ENCODE results near the gene FBXL16. TPM values are rescaled to one million over a fixed set of nuclear protein-coding genes. Genes with fewer than 3 reads are reported as not detected.

Gene FBXL16
- polyA plus RNA-seq, 6 donors from 2014 or later, result 0.23 to 7.9 (median 0.56) TPM; not detected in 1

GRCh38 chr16:667113-667779 is 38.4 kb downstream of the FBXL16 start:
- DNase-seq, result no peak
- peak overlapping the region in 4 of 6 donors; percentile 24 to 95 (median 67) for H3K27ac Mint-ChIP-seq
- no peaks in the 10 kb centered on the region for H3K36me3 Mint-ChIP-seq
- no peak for ATAC-seq (ENCODE audit: low read depth in 2 of 2)
- peaks cover 6 to 8% (median 7%) of the 10 kb centered on the region in 3 donors for H3K4me1 Mint-ChIP-seq
- peak overlapping the region; percentile 79 to 92 (median 82) for H3K4me3 Mint-ChIP-seq
- H3K27me3 Mint-ChIP-seq, result no peaks in the 10 kb centered on the region
- no peaks in the 10 kb centered on the region for H3K9me3 Mint-ChIP-seq

- Mint-ChIP-seq H3K9me3 (no peaks in the 10 kb centered on the region), H3K27me3 (no peaks in the 10 kb centered on the region), H3K4me1 (peaks cover 7 to 8% (median 8%) of the 10 kb centered on the region in 3 donors), H3K4me3 (peak overlapping the region in 1 of 8 donors; percentile 18), H3K36me3 (no peaks in the 10 kb centered on the region), H3K27ac (no peak overlapping the region)
- ATAC-seq (ENCODE audit: low read depth in 2 of 2) (no peak), DNase-seq (no peak)
Measured at GRCh38 chr16:666572-666971, 39.0 kb downstream of the FBXL16 start.

- no peak overlapping the region for H3K27ac Mint-ChIP-seq
Measured at GRCh38 chr16:662597-662996, 43.0 kb downstream of the FBXL16 start.

GRCh38 chr16:662095-662494 is 43.5 kb downstream of the FBXL16 start:
- ATAC-seq (ENCODE audit: low read depth in 2 of 2), result no peak

More at GRCh38 chr16:662597-662996, 43.0 kb downstream of the FBXL16 start:
- Mint-ChIP-seq H3K9me3 (no peaks in the 10 kb centered on the region), H3K4me1 (peaks cover 7 to 14% (median 8%) of the 10 kb centered on the region in 3 donors), H3K4me3 (peak overlapping the region in 2 of 8 donors; percentile 19 to 66), H3K36me3 (no peaks in the 10 kb centered on the region), H3K27me3 (no peaks in the 10 kb centered on the region)
- DNase-seq (no peak), ATAC-seq (ENCODE audit: low read depth in 2 of 2) (no peak)

GRCh38 chr16:661184-661821 is 44.3 kb downstream of the FBXL16 start:
- no peak for DNase-seq
- H3K9me3 Mint-ChIP-seq, result no peaks in the 10 kb centered on the region
- H3K27me3 Mint-ChIP-seq, result no peaks in the 10 kb centered on the region
- H3K36me3 Mint-ChIP-seq, result no peaks in the 10 kb centered on the region
- no peak overlapping the region for H3K27ac Mint-ChIP-seq
- H3K4me1 Mint-ChIP-seq, result peaks cover 5 to 14% (median 6%) of the 10 kb centered on the region in 3 donors
- no peak for ATAC-seq (ENCODE audit: low read depth in 2 of 2)
- peak overlapping the region in 6 of 8 donors; percentile 18 to 60 (median 40) for H3K4me3 Mint-ChIP-seq

More at GRCh38 chr16:662095-662494, 43.5 kb downstream of the FBXL16 start:
- no peak for DNase-seq
- H3K27me3 Mint-ChIP-seq, result no peaks in the 10 kb centered on the region
- no peaks in the 10 kb centered on the region for H3K9me3 Mint-ChIP-seq
- H3K4me3 Mint-ChIP-seq, result peak overlapping the region in 1 of 8 donors; percentile 66
- H3K27ac Mint-ChIP-seq, result no peak overlapping the region
- H3K36me3 Mint-ChIP-seq, result no peaks in the 10 kb centered on the region
- peaks cover 5 to 14% (median 6%) of the 10 kb centered on the region in 3 donors for H3K4me1 Mint-ChIP-seq

GRCh38 chr16:660459-661183 is 45.0 kb downstream of the FBXL16 start:
- H3K4me3 Mint-ChIP-seq, result peak overlapping the region in 6 of 8 donors; percentile 18 to 60 (median 40)
- H3K27ac Mint-ChIP-seq, result no peak overlapping the region
- H3K27me3 Mint-ChIP-seq, result no peaks in the 10 kb centered on the region
- H3K4me1 Mint-ChIP-seq, result peaks cover 5 to 14% (median 6%) of the 10 kb centered on the region in 3 donors
- DNase-seq (peak; percentile 54), ATAC-seq (ENCODE audit: low read depth in 2 of 2) (peak; percentile 78 to 83)
- H3K36me3 Mint-ChIP-seq, result no peaks in the 10 kb centered on the region
- H3K9me3 Mint-ChIP-seq, result no peaks in the 10 kb centered on the region

GRCh38 chr16:660132-660458 is 45.5 kb downstream of the FBXL16 start:
- Mint-ChIP-seq H3K36me3 (no peaks in the 10 kb centered on the region), H3K9me3 (no peaks in the 10 kb centered on the region), H3K27me3 (no peaks in the 10 kb centered on the region), H3K27ac (peak overlapping the region in 1 of 6 donors; percentile 30), H3K4me3 (no peak overlapping the region), H3K4me1 (peaks cover 5 to 14% (median 6%) of the 10 kb centered on the region in 3 donors)
- DNase-seq (no peak), ATAC-seq (ENCODE audit: low read depth in 2 of 2) (no peak)

GRCh38 chr16:659618-660017 is 46.0 kb downstream of the FBXL16 start:
- Mint-ChIP-seq H3K4me3 (no peak overlapping the region), H3K36me3 (no peaks in the 10 kb centered on the region), H3K27ac (peak overlapping the region in 1 of 6 donors; percentile 30), H3K4me1 (peaks cover 5 to 14% (median 6%) of the 10 kb centered on the region in 3 donors), H3K27me3 (no peaks in the 10 kb centered on the region), H3K9me3 (no peaks in the 10 kb centered on the region)
- DNase-seq (no peak), ATAC-seq (ENCODE audit: low read depth in 2 of 2) (no peak)

GRCh38 chr16:658679-659571 is 46.7 kb downstream of the FBXL16 start:
- DNase-seq, result no peak
- peaks cover 5 to 14% (median 6%) of the 10 kb centered on the region in 3 donors for H3K4me1 Mint-ChIP-seq
- no peak for ATAC-seq (ENCODE audit: low read depth in 2 of 2)
- H3K9me3 Mint-ChIP-seq, result no peaks in the 10 kb centered on the region
- peak overlapping the region in 1 of 6 donors; percentile 87 for H3K27ac Mint-ChIP-seq
- H3K27me3 Mint-ChIP-seq, result no peaks in the 10 kb centered on the region
- H3K4me3 Mint-ChIP-seq, result peak overlapping the region in 2 of 8 donors; percentile 16 to 42
- no peaks in the 10 kb centered on the region for H3K36me3 Mint-ChIP-seq

- Mint-ChIP-seq H3K4me3 (no peak overlapping the region), H3K27ac (no peak overlapping the region), H3K4me1 (peaks cover 5 to 14% (median 6%) of the 10 kb centered on the region in 3 donors), H3K36me3 (no peaks in the 10 kb centered on the region), H3K9me3 (no peaks in the 10 kb centered on the region), H3K27me3 (no peaks in the 10 kb centered on the region)
- DNase-seq (no peak), ATAC-seq (ENCODE audit: low read depth in 2 of 2) (no peak)
Measured at GRCh38 chr16:657487-657886, 48.1 kb downstream of the FBXL16 start.

GRCh38 chr16:654034-654433 is 51.6 kb downstream of the FBXL16 start:
- Mint-ChIP-seq H3K36me3 (no peaks in the 10 kb centered on the region), H3K9me3 (no peaks in the 10 kb centered on the region), H3K27ac (no peak overlapping the region), H3K4me1 (no peaks in the 10 kb centered on the region), H3K27me3 (no peaks in the 10 kb centered on the region), H3K4me3 (no peak overlapping the region)
- DNase-seq (no peak), ATAC-seq (ENCODE audit: low read depth in 2 of 2) (no peak)

GRCh38 chr16:652454-653305 is 52.9 kb downstream of the FBXL16 start:
- ATAC-seq (ENCODE audit: low read depth in 2 of 2) (no peak), DNase-seq (no peak)
- Mint-ChIP-seq H3K4me1 (peaks cover 0 to 9% (median 0%) of the 10 kb centered on the region in 3 donors), H3K36me3 (no peaks in the 10 kb centered on the region), H3K4me3 (peak overlapping the region in 3 of 8 donors; percentile 7 to 59 (median 35)), H3K27me3 (no peaks in the 10 kb centered on the region), H3K27ac (no peak overlapping the region), H3K9me3 (no peaks in the 10 kb centered on the region)

All from naive B cell (primary cell).